ENCODE measurements around the gene RANBP10.

- TF ChIP-seq CTCF (IDR thresholded peaks at IDR 0.05) (no peak), POLR2A (IDR thresholded peaks at IDR 0.05) (no peak)
Measured at GRCh38 chr16:67750466-67750865, 55.9 kb downstream of the RANBP10 start.

Data from testis (tissue), 2 donors.